IMR-90 (cell line): ENCODE data around the gene TCF12.

ENCODE experiments used
- CEBPB ChIP-seq: IDR thresholded peaks from 2 replicates; pipeline ENCODE4 v1.6.1; 2012; ENCODE audit warnings: low read depth, low read length, improper control_type of control experiment
- POLR2A ChIP-seq: IDR thresholded peaks from 2 replicates; pipeline ENCODE4 v1.6.1; 2012; ENCODE audit warnings: mild to moderate bottlenecking, low read depth, low read length
- RCOR1 ChIP-seq: IDR thresholded peaks from 2 replicates; pipeline ENCODE4 v1.6.1; 2012; ENCODE audit warnings: mild to moderate bottlenecking, low read length, improper control_type of control experiment; ENCODE audit not compliant: insufficient replicate concordance
- SMC3 ChIP-seq: fragments of 150-350 bp; IDR thresholded peaks from 2 replicates; pipeline ENCODE4 v1.6.1; 2016; ENCODE audit warnings: low read depth, mild to moderate bottlenecking, antibody characterized with exemption, low read length, moderate library complexity
- TF ChIP-seq, protein P1 (sequence below): conservative IDR thresholded peaks from 2 replicates; pipeline ENCODE4 v1.5.1; 2012; ENCODE audit warnings: mild to moderate bottlenecking, low read depth, low read length, improper control_type of control experiment
- TF ChIP-seq, protein P2 (sequence below): fragments of 150-350 bp; IDR thresholded peaks from 2 replicates; pipeline ENCODE4 v1.6.1; 2017; ENCODE audit warnings: mild to moderate bottlenecking, antibody characterized with exemption, low read length, low read depth

DNA sequence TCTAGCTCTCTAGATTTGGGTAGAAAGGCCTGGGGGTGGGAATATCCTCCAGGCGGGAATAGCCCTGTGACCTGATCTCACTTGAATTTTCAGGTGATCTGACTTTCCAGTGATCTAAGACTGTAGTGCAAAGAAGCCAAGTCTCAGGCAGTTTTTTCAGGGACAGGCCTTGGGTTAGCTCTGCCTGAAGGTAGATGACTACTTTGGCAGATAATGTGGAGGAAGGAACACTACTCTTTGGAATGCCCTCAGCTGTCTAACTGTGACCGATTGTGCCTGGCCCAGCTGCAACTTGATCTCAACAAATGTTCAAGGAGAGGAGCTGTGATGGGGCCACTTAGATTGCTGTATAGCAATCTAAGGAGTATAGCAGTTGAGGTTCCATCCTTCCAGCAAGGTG is 193.7 kb downstream of the TCF12 start:
- TF ChIP-seq POLR2A (no peak), RCOR1 (no peak), SMC3 (no peak), CEBPB (no peak)
- TF ChIP-seq, protein P1, sequence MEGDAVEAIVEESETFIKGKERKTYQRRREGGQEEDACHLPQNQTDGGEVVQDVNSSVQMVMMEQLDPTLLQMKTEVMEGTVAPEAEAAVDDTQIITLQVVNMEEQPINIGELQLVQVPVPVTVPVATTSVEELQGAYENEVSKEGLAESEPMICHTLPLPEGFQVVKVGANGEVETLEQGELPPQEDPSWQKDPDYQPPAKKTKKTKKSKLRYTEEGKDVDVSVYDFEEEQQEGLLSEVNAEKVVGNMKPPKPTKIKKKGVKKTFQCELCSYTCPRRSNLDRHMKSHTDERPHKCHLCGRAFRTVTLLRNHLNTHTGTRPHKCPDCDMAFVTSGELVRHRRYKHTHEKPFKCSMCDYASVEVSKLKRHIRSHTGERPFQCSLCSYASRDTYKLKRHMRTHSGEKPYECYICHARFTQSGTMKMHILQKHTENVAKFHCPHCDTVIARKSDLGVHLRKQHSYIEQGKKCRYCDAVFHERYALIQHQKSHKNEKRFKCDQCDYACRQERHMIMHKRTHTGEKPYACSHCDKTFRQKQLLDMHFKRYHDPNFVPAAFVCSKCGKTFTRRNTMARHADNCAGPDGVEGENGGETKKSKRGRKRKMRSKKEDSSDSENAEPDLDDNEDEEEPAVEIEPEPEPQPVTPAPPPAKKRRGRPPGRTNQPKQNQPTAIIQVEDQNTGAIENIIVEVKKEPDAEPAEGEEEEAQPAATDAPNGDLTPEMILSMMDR: no peak
- TF ChIP-seq, protein P2, sequence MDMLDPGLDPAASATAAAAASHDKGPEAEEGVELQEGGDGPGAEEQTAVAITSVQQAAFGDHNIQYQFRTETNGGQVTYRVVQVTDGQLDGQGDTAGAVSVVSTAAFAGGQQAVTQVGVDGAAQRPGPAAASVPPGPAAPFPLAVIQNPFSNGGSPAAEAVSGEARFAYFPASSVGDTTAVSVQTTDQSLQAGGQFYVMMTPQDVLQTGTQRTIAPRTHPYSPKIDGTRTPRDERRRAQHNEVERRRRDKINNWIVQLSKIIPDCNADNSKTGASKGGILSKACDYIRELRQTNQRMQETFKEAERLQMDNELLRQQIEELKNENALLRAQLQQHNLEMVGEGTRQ: no peak
